HEK293 (cell line): ENCODE measurements around the gene DLX4.

Experiments used
- CTCF ChIA-PET: fragments of 350-600 bp; formaldehyde crosslinking; extraction: SDS; loops from one replicate; lab custom pipeline; 2021; ENCODE audit warnings: antibody characterized with exemption; lab: Yijun Ruan, JAX
- POLR2A ChIA-PET: fragments of 300-600 bp; formaldehyde crosslinking; extraction: SDS; loops from one replicate; lab custom pipeline; 2020; ENCODE audit warnings: antibody characterized with exemption, inconsistent platforms; lab: Yijun Ruan, JAX
- H3K27ac ChIP-seq: fragments of 200-500 bp; sonication (Bioruptor generic); 2 replicates; pipeline ENCODE4 v1.5.1; 2014; ENCODE audit warnings: low read depth, low read length, control low read depth, inconsistent platforms; ENCODE audit errors: extremely low read depth
- H3K36me3 ChIP-seq, 2 experiments: fragments of 200-500 bp in 1 of 2; sonication (Bioruptor generic) in 1 of 2; 1 replicate in 1 of 2; 2 replicates in 1 of 2; pipeline ENCODE4 v1.5.1; 2014 to 2017; ENCODE audit warnings: inconsistent platforms in 2 of 2, low read length in 2 of 2; ENCODE audit not compliant: control insufficient read depth in 2 of 2, insufficient read depth in 1 of 2
- H3K4me1 ChIP-seq: fragments of 200-500 bp; sonication (Bioruptor generic); 2 replicates; pipeline ENCODE4 v1.5.1; 2014; ENCODE audit warnings: mild to moderate bottlenecking, low read length, inconsistent platforms; ENCODE audit not compliant: control insufficient read depth, insufficient read depth
- H3K4me3 ChIP-seq: 2 replicates; pipeline ENCODE4 v1.5.1; 2011; ENCODE audit warnings: low read depth, mild to moderate bottlenecking, control low read depth, low read length, moderate library complexity
- H3K9me3 ChIP-seq: fragments of 200-500 bp; sonication (Bioruptor generic); 2 replicates; pipeline ENCODE4 v1.5.1; 2014; ENCODE audit warnings: low read depth, low read length, inconsistent platforms; ENCODE audit not compliant: control insufficient read depth, insufficient read depth
- BCL11B ChIP-seq: fragments of 450-650 bp; formaldehyde crosslinking; IDR thresholded peaks from 2 replicates; pipeline ENCODE4 v1.5.1; 2016; ENCODE audit warnings: low read depth, missing biosample characterization, missing genetic modification characterization
- GFI1B ChIP-seq: fragments of 450-650 bp; formaldehyde crosslinking; IDR thresholded peaks from 2 replicates; pipeline ENCODE4 v1.5.1; 2016; ENCODE audit warnings: missing biosample characterization, missing genetic modification characterization
- GLIS1 ChIP-seq: fragments of 450-650 bp; formaldehyde crosslinking; IDR thresholded peaks from 2 replicates; pipeline ENCODE4 v1.5.1; 2016; ENCODE audit warnings: missing biosample characterization, missing genetic modification characterization
- PRDM1 ChIP-seq: fragments of 450-650 bp; formaldehyde crosslinking; IDR thresholded peaks from 2 replicates; pipeline ENCODE4; 2016; ENCODE audit warnings: missing biosample characterization, missing genetic modification characterization
- SALL2 ChIP-seq: fragments of 450-650 bp; formaldehyde crosslinking; IDR thresholded peaks from 2 replicates; pipeline ENCODE4 v1.5.0; 2017; ENCODE audit warnings: missing biosample characterization, mild to moderate bottlenecking, missing genetic modification characterization, borderline replicate concordance
- SP7 ChIP-seq: fragments of 450-650 bp; formaldehyde crosslinking; IDR thresholded peaks from 2 replicates; pipeline ENCODE4 v1.5.1; 2016; ENCODE audit warnings: missing biosample characterization, missing genetic modification characterization
- ZBTB1 ChIP-seq: fragments of 450-650 bp; formaldehyde crosslinking; IDR thresholded peaks from 2 replicates; pipeline ENCODE4 v1.5.1; 2016; ENCODE audit warnings: missing biosample characterization, missing genetic modification characterization
- ZBTB20 ChIP-seq: fragments of 450-650 bp; formaldehyde crosslinking; IDR thresholded peaks from 2 replicates; pipeline ENCODE4 v1.5.1; 2016; ENCODE audit warnings: missing biosample characterization, missing genetic modification characterization
- ZBTB21 ChIP-seq: fragments of 450-650 bp; formaldehyde crosslinking; IDR thresholded peaks from 2 replicates; pipeline ENCODE4 v1.5.1; 2017; ENCODE audit warnings: missing biosample characterization, missing genetic modification characterization
- ZEB2 ChIP-seq: fragments of 450-650 bp; formaldehyde crosslinking; IDR thresholded peaks from 2 replicates; pipeline ENCODE4 v1.5.1; 2016; ENCODE audit warnings: missing biosample characterization, missing genetic modification characterization
- ZFHX2 ChIP-seq: fragments of 450-650 bp; formaldehyde crosslinking; conservative IDR thresholded peaks from 2 replicates; pipeline ENCODE4 v1.5.1; 2016; ENCODE audit warnings: missing biosample characterization, missing genetic modification characterization
- ZFP3 ChIP-seq: fragments of 450-650 bp; formaldehyde crosslinking; IDR thresholded peaks from 2 replicates; pipeline ENCODE4 v1.5.1; 2016; ENCODE audit warnings: low read depth, missing biosample characterization, missing genetic modification characterization
- ZIC2 ChIP-seq: fragments of 450-650 bp; formaldehyde crosslinking; IDR thresholded peaks from 2 replicates; pipeline ENCODE4 v1.5.1; 2016; ENCODE audit warnings: missing biosample characterization, missing genetic modification characterization
- ZNF121 ChIP-seq: fragments of 450-650 bp; formaldehyde crosslinking; IDR thresholded peaks from 2 replicates; pipeline ENCODE4 v1.5.1; 2016; ENCODE audit warnings: missing biosample characterization, missing genetic modification characterization
- ZNF146 ChIP-seq: fragments of 450-650 bp; formaldehyde crosslinking; IDR thresholded peaks from 2 replicates; pipeline ENCODE4 v1.5.1; 2016; ENCODE audit warnings: missing biosample characterization, missing genetic modification characterization
- ZNF184 ChIP-seq: fragments of 450-650 bp; IDR thresholded peaks from 2 replicates; pipeline ENCODE4 v1.5.1; 2018; ENCODE audit warnings: missing biosample characterization, mild to moderate bottlenecking, missing genetic modification characterization
- ZNF2 ChIP-seq: fragments of 450-650 bp; formaldehyde crosslinking; IDR thresholded peaks from 2 replicates; pipeline ENCODE4 v1.5.1; 2016; ENCODE audit warnings: missing biosample characterization, missing genetic modification characterization
- ZNF214 ChIP-seq: fragments of 450-650 bp; formaldehyde crosslinking; IDR thresholded peaks from 2 replicates; pipeline ENCODE4 v1.5.1; 2017; ENCODE audit warnings: missing biosample characterization, mild to moderate bottlenecking, missing genetic modification characterization, borderline replicate concordance
- ZNF221 ChIP-seq: fragments of 450-650 bp; formaldehyde crosslinking; IDR thresholded peaks from 2 replicates; pipeline ENCODE4 v1.5.1; 2017; ENCODE audit warnings: missing biosample characterization, missing genetic modification characterization, borderline replicate concordance
- ZNF335 ChIP-seq: fragments of 450-650 bp; formaldehyde crosslinking; conservative IDR thresholded peaks from 2 replicates; pipeline ENCODE4 v1.5.1; 2016; ENCODE audit warnings: missing biosample characterization, missing genetic modification characterization
- ZNF341 ChIP-seq: fragments of 450-650 bp; formaldehyde crosslinking; IDR thresholded peaks from 2 replicates; pipeline ENCODE4; 2016; ENCODE audit warnings: low read depth, missing biosample characterization, missing genetic modification characterization
- ZNF404 ChIP-seq: fragments of 450-650 bp; formaldehyde crosslinking; IDR thresholded peaks from 2 replicates; pipeline ENCODE4 v1.5.1; 2017; ENCODE audit warnings: missing biosample characterization, missing genetic modification characterization
- ZNF423 ChIP-seq: fragments of 450-650 bp; formaldehyde crosslinking; IDR thresholded peaks from 2 replicates; pipeline ENCODE4 v1.5.1; 2016; ENCODE audit warnings: missing biosample characterization, missing genetic modification characterization
- ZNF48 ChIP-seq: fragments of 450-650 bp; formaldehyde crosslinking; IDR thresholded peaks from 2 replicates; pipeline ENCODE4 v1.5.1; 2016; ENCODE audit warnings: missing biosample characterization, missing genetic modification characterization
- ZNF585B ChIP-seq: fragments of 450-650 bp; formaldehyde crosslinking; IDR thresholded peaks from 2 replicates; pipeline ENCODE4 v1.5.1; 2016; ENCODE audit warnings: missing biosample characterization, missing genetic modification characterization
- ZNF626 ChIP-seq: fragments of 450-650 bp; sonication (Bioruptor Pico); formaldehyde crosslinking; IDR thresholded peaks from 2 replicates; pipeline ENCODE4 v1.5.1; 2018; ENCODE audit warnings: missing biosample characterization, missing genetic modification characterization, inconsistent platforms
- ZNF629 ChIP-seq: fragments of 450-650 bp; formaldehyde crosslinking; IDR thresholded peaks from 2 replicates; pipeline ENCODE4 v1.5.1; 2017; ENCODE audit warnings: missing biosample characterization, missing genetic modification characterization
- ZNF664 ChIP-seq: fragments of 450-650 bp; formaldehyde crosslinking; IDR thresholded peaks from 2 replicates; pipeline ENCODE4 v1.5.1; 2016; ENCODE audit warnings: missing biosample characterization, missing genetic modification characterization
- ZNF707 ChIP-seq: fragments of 450-650 bp; formaldehyde crosslinking; IDR thresholded peaks from 2 replicates; pipeline ENCODE4 v1.5.1; 2016; ENCODE audit warnings: missing biosample characterization, missing genetic modification characterization
- ZNF785 ChIP-seq: fragments of 450-650 bp; formaldehyde crosslinking; IDR thresholded peaks from 2 replicates; pipeline ENCODE4 v1.5.1; 2016; ENCODE audit warnings: missing biosample characterization, missing genetic modification characterization
- ZNF791 ChIP-seq: fragments of 450-650 bp; formaldehyde crosslinking; IDR thresholded peaks from 2 replicates; pipeline ENCODE4 v1.5.1; 2016; ENCODE audit warnings: missing biosample characterization, missing genetic modification characterization
- TF ChIP-seq, protein P1 (sequence below): sonication (generic); formaldehyde crosslinking; IDR thresholded peaks from 2 replicates; pipeline ENCODE4 v1.8.1; 2022; ENCODE audit warnings: mild to moderate bottlenecking, moderate library complexity, missing genetic modification reagents
- TF ChIP-seq, protein P2 (sequence below): fragments of 450-650 bp; formaldehyde crosslinking; IDR thresholded peaks from 2 replicates; pipeline ENCODE4 v1.5.1; 2016; ENCODE audit warnings: missing biosample characterization, missing genetic modification characterization
- TF ChIP-seq, protein P3 (sequence below): fragments of 450-650 bp; formaldehyde crosslinking; IDR thresholded peaks from 2 replicates; pipeline ENCODE4 v1.5.1; 2017; ENCODE audit warnings: missing biosample characterization, missing genetic modification characterization

Gene DLX4

DNA sequence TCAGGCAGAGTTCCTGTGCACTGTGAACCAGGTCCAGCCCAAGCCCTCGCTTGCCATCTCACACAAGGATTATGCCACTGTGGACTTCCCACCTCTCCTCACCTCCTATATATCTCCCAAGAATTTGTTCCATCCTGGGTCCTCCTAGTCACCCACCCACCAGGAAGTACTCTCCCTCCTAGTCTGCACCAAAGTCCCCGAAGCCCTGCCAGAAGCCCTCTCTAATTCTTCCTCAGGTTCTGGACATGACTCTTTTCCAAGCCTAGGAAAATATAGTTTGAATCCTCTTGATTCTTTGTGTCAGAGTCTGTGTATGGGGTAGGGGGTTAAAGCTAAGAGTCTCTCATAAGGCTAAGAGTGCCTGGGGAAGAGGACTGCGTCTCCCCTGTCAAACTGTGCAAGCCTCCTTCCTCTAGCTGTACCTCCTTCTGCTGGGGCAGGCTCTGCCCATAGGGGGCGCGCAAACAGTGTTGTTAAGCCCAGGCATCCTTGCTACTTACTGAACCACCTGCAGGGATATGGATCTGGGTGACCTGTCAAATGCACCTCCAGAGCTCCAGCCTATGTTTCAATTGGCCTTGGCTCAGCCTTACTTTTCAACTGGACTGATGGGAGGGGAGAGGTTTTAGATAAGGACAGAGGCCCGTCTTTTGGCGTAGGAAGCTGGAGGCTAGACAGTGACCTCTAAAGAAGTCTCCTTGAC is 16.6 kb upstream of the DLX4 start (continued):
- no peak for TF ChIP-seq ZBTB20 (tag by site-specific recombination)
- TF ChIP-seq SALL2 (tag by site-specific recombination): no peak
- peak; percentile 53; the same call in 1 of the 2 replicates for TF ChIP-seq ZNF335 (tag by site-specific recombination)
- TF ChIP-seq ZNF2 (tag by site-specific recombination): peak; percentile 58; the same call in 1 of the 2 replicates

DNA sequence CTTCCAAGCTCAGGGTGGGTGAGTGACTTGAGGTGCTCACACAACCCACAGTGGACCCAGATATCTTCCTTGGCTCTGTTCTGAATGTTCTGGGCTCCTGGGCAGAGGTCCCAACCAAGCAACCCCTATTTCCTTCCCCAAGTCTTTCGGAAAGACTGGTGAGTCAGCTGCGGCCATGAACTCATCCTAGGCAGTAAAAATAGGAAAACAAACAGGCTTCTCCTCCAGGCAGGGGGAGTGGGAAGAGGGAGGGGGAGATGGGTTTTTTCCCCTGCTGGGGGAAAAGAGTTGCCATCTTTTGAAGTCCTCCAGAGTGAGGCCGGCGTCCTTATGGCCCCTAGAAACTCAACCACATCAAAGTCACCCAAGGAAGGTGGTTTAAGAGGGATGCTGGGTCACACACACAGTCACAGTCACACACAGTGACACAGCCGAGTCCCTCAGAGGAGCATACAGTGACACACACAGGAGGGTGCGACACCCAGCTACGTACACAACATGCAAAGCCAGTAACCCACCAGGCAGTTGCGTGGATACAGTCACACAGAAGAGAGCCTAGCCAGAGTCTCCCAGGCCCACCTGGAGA is 16.0 kb upstream of the DLX4 start:
- Histone ChIP-seq H3K4me1 (no peaks in the 10 kb centered on the region), H3K4me3 (no peak overlapping the region), H3K27ac (no peak overlapping the region), H3K36me3 (no peaks in the 10 kb centered on the region), H3K9me3 (no peaks in the 10 kb centered on the region)
- POLR2A ChIA-PET: interaction anchor here (0.6 to 2.2 kb wide), 3 partner anchors 42 to 448 kb away, joined by 3 to 17 read pairs (median 11); partner anchors contain the start of gene DLX3
- CTCF ChIA-PET: interaction anchor here (0.6 to 4.1 kb wide), 39 partner anchors 10 to 396 kb away, joined by 3 to 196 read pairs (median 9); partner anchors contain the start of gene DLX3
- no peak for TF ChIP-seq ZNF585B (tag by site-specific recombination)
- TF ChIP-seq ZNF341 (tag by site-specific recombination): no peak
- TF ChIP-seq BCL11B: no peak
- TF ChIP-seq ZNF404: no peak
- no peak for TF ChIP-seq ZNF785
- no peak for TF ChIP-seq SP7
- TF ChIP-seq ZNF121 (tag by site-specific recombination): no peak
- no peak for TF ChIP-seq ZNF221 (tag by site-specific recombination)
- TF ChIP-seq ZNF48: no peak
- no peak for TF ChIP-seq ZNF664 (tag by site-specific recombination)
- no peak for TF ChIP-seq PRDM1 (tag by site-specific recombination)
- peak; percentile 13; the same call in 1 of the 2 replicates for TF ChIP-seq ZFHX2 (tag by site-specific recombination)
- TF ChIP-seq GFI1B (tag by site-specific recombination): no peak
- TF ChIP-seq, protein P1, sequence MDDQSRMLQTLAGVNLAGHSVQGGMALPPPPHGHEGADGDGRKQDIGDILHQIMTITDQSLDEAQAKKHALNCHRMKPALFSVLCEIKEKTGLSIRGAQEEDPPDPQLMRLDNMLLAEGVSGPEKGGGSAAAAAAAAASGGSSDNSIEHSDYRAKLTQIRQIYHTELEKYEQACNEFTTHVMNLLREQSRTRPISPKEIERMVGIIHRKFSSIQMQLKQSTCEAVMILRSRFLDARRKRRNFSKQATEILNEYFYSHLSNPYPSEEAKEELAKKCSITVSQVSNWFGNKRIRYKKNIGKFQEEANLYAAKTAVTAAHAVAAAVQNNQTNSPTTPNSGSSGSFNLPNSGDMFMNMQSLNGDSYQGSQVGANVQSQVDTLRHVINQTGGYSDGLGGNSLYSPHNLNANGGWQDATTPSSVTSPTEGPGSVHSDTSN (CRISPR knock-in tag): no peak
- TF ChIP-seq ZNF146 (tag by site-specific recombination): no peak
- no peak for TF ChIP-seq GLIS1 (tag by site-specific recombination)
- peak; percentile 89 for TF ChIP-seq ZIC2
- no peak for TF ChIP-seq ZBTB1
- TF ChIP-seq ZNF423 (tag by site-specific recombination): no peak
- TF ChIP-seq ZNF626 (tag by site-specific recombination): no peak
- TF ChIP-seq ZNF184 (tag by site-specific recombination): no peak
- no peak for TF ChIP-seq ZBTB21 (tag by site-specific recombination)
- TF ChIP-seq ZNF791 (tag by site-specific recombination): no peak
- TF ChIP-seq ZNF214 (tag by site-specific recombination): no peak
- no peak for TF ChIP-seq ZFP3 (tag by site-specific recombination)
- peak; percentile 19; the same call in 1 of the 2 replicates for TF ChIP-seq ZEB2 (tag by site-specific recombination)
- TF ChIP-seq, protein P2, sequence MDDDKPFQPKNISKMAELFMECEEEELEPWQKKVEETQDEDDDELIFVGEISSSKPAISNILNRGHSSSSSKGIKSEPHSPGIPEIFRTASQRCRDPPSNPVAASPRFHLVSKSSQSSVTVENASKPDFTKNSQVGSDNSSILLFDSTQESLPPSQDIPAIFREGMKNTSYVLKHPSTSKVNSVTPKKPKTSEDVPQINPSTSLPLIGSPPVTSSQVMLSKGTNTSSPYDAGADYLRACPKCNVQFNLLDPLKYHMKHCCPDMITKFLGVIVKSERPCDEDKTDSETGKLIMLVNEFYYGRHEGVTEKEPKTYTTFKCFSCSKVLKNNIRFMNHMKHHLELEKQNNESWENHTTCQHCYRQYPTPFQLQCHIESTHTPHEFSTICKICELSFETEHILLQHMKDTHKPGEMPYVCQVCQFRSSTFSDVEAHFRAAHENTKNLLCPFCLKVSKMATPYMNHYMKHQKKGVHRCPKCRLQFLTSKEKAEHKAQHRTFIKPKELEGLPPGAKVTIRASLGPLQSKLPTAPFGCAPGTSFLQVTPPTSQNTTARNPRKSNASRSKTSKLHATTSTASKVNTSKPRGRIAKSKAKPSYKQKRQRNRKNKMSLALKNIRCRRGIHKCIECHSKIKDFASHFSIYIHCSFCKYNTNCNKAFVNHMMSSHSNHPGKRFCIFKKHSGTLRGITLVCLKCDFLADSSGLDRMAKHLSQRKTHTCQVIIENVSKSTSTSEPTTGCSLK (tag by site-specific recombination): no peak
- no peak for TF ChIP-seq ZNF629 (tag by site-specific recombination)
- no peak for TF ChIP-seq ZNF707 (tag by site-specific recombination)
- TF ChIP-seq, protein P3, sequence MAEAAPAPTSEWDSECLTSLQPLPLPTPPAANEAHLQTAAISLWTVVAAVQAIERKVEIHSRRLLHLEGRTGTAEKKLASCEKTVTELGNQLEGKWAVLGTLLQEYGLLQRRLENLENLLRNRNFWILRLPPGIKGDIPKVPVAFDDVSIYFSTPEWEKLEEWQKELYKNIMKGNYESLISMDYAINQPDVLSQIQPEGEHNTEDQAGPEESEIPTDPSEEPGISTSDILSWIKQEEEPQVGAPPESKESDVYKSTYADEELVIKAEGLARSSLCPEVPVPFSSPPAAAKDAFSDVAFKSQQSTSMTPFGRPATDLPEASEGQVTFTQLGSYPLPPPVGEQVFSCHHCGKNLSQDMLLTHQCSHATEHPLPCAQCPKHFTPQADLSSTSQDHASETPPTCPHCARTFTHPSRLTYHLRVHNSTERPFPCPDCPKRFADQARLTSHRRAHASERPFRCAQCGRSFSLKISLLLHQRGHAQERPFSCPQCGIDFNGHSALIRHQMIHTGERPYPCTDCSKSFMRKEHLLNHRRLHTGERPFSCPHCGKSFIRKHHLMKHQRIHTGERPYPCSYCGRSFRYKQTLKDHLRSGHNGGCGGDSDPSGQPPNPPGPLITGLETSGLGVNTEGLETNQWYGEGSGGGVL (tag by site-specific recombination): peak; percentile 72
- TF ChIP-seq ZNF335 (tag by site-specific recombination): peak; percentile 14; the same call in 1 of the 2 replicates
